Transverse colon (tissue), 4 donors: ENCODE measurements around the gene SOBP.

Source experiments
- CTCF ChIP-seq, 5 experiments: fragments of 200-600 bp in 3 of 5; fragments of 450-650 bp in 2 of 5; sonication (generic) in 3 of 5; IDR thresholded peaks; 1 replicate in 2 of 5; 2 replicates in 3 of 5; pipeline ENCODE4 v1.5.1; 2016 to 2017; ENCODE audit warnings: antibody characterized with exemption in 5 of 5, inconsistent platforms in 3 of 5, mild to moderate bottlenecking in 2 of 5, moderate library complexity in 1 of 5
- EP300 ChIP-seq: sonication (generic); formaldehyde crosslinking; IDR thresholded peaks from one replicate; pipeline ENCODE4 v1.6.1; 2017; ENCODE audit warnings: antibody characterized with exemption, low read depth
- POLR2A ChIP-seq: fragments of 450-650 bp; IDR thresholded peaks from one replicate; pipeline ENCODE4 v1.6.1; 2016; ENCODE audit warnings: antibody characterized with exemption, mild to moderate bottlenecking, moderate library complexity
- POLR2AphosphoS5 ChIP-seq, 3 donors: sonication (generic); formaldehyde crosslinking; IDR thresholded peaks; one replicate each; pipeline ENCODE4 v1.6.1; 2016; ENCODE audit warnings: antibody characterized with exemption in 3 of 3

GRCh38 chr6:107547451-107547840, 57.5 kb downstream of the SOBP start:
- TF ChIP-seq EP300 (no peak), CTCF (IDR thresholded peaks at IDR 0.05) (no peak), POLR2AphosphoS5 (IDR thresholded peaks at IDR 0.05) (no peak), POLR2A (no peak)
